ENCODE measurements around the gene GRID1.

DNA sequence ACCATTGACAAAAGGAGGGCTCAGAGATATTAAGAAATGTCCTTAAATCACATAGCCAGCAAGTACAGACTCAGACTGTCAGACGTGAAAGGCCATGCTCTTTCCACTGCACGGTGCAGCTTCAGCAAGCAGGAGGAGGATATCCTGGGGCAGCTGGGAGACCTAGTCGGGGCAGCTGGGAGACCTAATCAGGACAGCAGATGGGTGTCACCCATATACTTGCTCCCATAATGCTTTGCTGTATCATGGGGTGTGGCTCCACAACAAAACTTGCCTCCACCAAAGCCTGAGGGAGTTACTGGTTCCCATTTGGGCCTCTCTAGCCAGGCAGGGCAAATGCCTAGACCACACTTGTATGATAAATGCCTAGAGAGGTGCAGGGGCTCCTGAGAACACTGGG lies 55.4 kb downstream of the GRID1 start:
- TF ChIP-seq GATA2 (IDR thresholded peaks at IDR 0.05; ENCODE audit: low read depth, low read length) (no peak), GATA3 (IDR thresholded peaks at IDR 0.05; ENCODE audit: low read depth, low read length) (no peak)

Data from SH-SY5Y (cell line).